ENCODE measurements around the gene DOCK2. TPM values are rescaled to one million over a fixed set of nuclear protein-coding genes. Genes with fewer than 3 reads are reported as not detected.
A peak's percentile ranks its signal among the peaks of the same experiment; 100 is the strongest.

The DOCK2 gene
- total and polyA plus RNA-seq, 2 experiments from 2014 or later, result 6.5 to 10.4 TPM

DNA sequence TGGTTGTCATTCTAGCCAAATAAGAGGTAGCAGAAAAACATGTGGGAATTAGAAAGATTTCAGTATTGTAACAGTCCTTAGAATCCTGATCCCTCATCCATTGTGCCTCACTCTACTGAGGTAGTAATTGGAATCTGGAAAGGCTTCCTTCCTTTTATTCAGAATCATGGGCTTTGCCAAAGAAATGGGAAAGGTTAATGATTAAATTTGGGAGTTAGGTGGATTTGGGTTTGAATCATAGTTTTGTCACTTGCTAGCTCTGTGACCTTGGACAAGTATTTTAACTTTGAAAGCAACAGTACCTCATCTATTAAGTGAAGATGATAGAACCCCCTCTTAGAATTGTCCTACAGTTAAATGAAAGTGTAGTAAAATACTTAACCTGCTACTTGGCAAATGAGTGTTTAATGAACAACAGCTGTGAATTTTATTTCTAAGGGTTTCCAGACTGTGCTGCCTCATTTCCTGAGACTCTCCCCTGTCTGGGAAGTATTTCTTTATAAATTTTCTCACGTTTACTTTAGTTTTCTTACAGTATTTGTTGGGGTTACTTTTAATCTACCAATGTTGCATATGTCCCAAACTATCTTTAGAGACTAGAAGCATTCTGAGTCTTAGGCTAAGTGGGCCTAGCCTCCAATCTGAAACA lies 41.8 kb upstream of the DOCK2 start:
- WGBS, 2 experiments (ENCODE audit: low coverage in 1 of 2, low lambda C conversion rate in 2 of 2, missing lambda C conversion rate in 2 of 2), result 39 to 43% methylated on average over 1 of the region's 1 CpG
- H3K27ac ChIP-seq, result peak overlapping the region; percentile 66
- H4K20me1 ChIP-seq (ENCODE audit: insufficient read depth), result no peaks in the 10 kb centered on the region
- in situ Hi-C loops (cut with MboI), result no loop called here
- peak overlapping the region; percentile 20 for H3K4me2 ChIP-seq (ENCODE audit: unreplicated experiment)
- peaks cover 70% of the 10 kb centered on the region for H3K79me2 ChIP-seq (ENCODE audit: insufficient read depth)
- TF ChIP-seq EZH2phosphoT487 (IDR thresholded peaks at IDR 0.05; ENCODE audit: insufficient read depth, low read depth) (no peak), EZH2 (IDR thresholded peaks at IDR 0.05; ENCODE audit: insufficient read depth, poor library complexity, severe bottlenecking) (no peak)
- no peak overlapping the region for H3K4me3 ChIP-seq
- no peaks in the 10 kb centered on the region for H3K27me3 ChIP-seq (replicated peaks; ENCODE audit: insufficient read depth)
- H2AFZ ChIP-seq, result no peak overlapping the region
- H3K9me3 ChIP-seq (ENCODE audit: low read depth), result no peaks in the 10 kb centered on the region
- H3F3A ChIP-seq (ENCODE audit: insufficient read depth), result peaks cover 96% of the 10 kb centered on the region
- H3K9me2 ChIP-seq (ENCODE audit: insufficient read depth), result no peaks in the 10 kb centered on the region
- peaks cover 60% of the 10 kb centered on the region for H3K4me1 ChIP-seq (ENCODE audit: insufficient read depth)
- peak; percentile 57 for DNase-seq
- peaks cover 97% of the 10 kb centered on the region for H3K36me3 ChIP-seq (ENCODE audit: low read depth)
- peak overlapping the region; percentile 43 for H3K9ac ChIP-seq

DNA sequence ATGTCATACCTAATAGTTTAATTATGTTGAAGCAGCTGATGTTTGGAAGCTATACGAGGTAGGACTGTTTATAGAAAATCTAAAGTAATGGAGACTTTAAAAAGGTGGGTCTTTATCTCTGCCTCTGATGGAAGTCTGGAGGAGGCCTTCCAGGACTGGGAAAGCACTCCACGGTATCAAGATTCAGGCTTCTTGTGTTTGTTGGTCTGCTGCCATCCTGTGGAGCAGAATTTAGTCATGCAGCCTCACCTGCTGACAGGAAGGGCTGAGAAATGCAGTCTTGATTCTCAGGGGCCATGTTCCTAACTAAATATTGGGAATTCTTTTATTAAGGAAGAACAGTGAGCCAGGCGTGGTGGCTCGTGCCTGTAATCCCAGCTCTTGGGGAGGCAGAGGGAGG lies 37.6 kb upstream of the DOCK2 start:
- Histone ChIP-seq H3K4me2 (ENCODE audit: unreplicated experiment) (no peak overlapping the region), H3K9ac (no peak overlapping the region), H3K4me1 (ENCODE audit: insufficient read depth) (peaks cover 45% of the 10 kb centered on the region), H3K27ac (0 out of 2 replicates have a peak overlapping the region, but pooled peaks have one; percentile 10), H3F3A (ENCODE audit: insufficient read depth) (peaks cover 97% of the 10 kb centered on the region), H3K4me3 (no peak overlapping the region), H3K9me2 (ENCODE audit: insufficient read depth) (no peaks in the 10 kb centered on the region), H3K9me3 (ENCODE audit: low read depth) (no peaks in the 10 kb centered on the region), H3K36me3 (ENCODE audit: low read depth) (peaks cover 95% of the 10 kb centered on the region), H3K79me2 (ENCODE audit: insufficient read depth) (peaks cover 33% of the 10 kb centered on the region), H3K27me3 (replicated peaks; ENCODE audit: insufficient read depth) (no peaks in the 10 kb centered on the region), H4K20me1 (ENCODE audit: insufficient read depth) (no peaks in the 10 kb centered on the region), H2AFZ (no peak overlapping the region)
- 93 to 96% methylated on average over 4 of the region's 4 CpGs for WGBS, 2 experiments (ENCODE audit: low coverage in 1 of 2, low lambda C conversion rate in 2 of 2, missing lambda C conversion rate in 2 of 2)
- TF ChIP-seq EZH2phosphoT487 (IDR thresholded peaks at IDR 0.05; ENCODE audit: insufficient read depth, low read depth) (no peak), EZH2 (IDR thresholded peaks at IDR 0.05; ENCODE audit: insufficient read depth, poor library complexity, severe bottlenecking) (no peak)
- no peak for DNase-seq
- in situ Hi-C loops (cut with MboI), result no loop called here

GRCh38 chr5:169602535-169602934 lies 34.5 kb upstream of the DOCK2 start:
- Histone ChIP-seq H3K9ac (no peak overlapping the region), H3K4me2 (ENCODE audit: unreplicated experiment) (peak overlapping the region; percentile 35), H3K27ac (peak overlapping the region; percentile 47), H3K79me2 (ENCODE audit: insufficient read depth) (peaks cover 11% of the 10 kb centered on the region), H3K4me1 (ENCODE audit: insufficient read depth) (peaks cover 24% of the 10 kb centered on the region), H3F3A (ENCODE audit: insufficient read depth) (peaks cover 98% of the 10 kb centered on the region), H3K27me3 (replicated peaks; ENCODE audit: insufficient read depth) (no peaks in the 10 kb centered on the region), H4K20me1 (ENCODE audit: insufficient read depth) (no peaks in the 10 kb centered on the region), H3K9me2 (ENCODE audit: insufficient read depth) (no peaks in the 10 kb centered on the region), H3K9me3 (ENCODE audit: low read depth) (no peaks in the 10 kb centered on the region), H3K4me3 (no peak overlapping the region), H3K36me3 (ENCODE audit: low read depth) (peaks cover 82% of the 10 kb centered on the region), H2AFZ (no peak overlapping the region)
- TF ChIP-seq EZH2 (IDR thresholded peaks at IDR 0.05; ENCODE audit: insufficient read depth, poor library complexity, severe bottlenecking) (no peak), EZH2phosphoT487 (IDR thresholded peaks at IDR 0.05; ENCODE audit: insufficient read depth, low read depth) (no peak)
- DNase-seq, result peak; percentile 70
- in situ Hi-C loops (cut with MboI), result no loop called here

GRCh38 chr5:169606279-169606678 lies 30.8 kb upstream of the DOCK2 start:
- H3K4me2 ChIP-seq (ENCODE audit: unreplicated experiment), result no peak overlapping the region
- H4K20me1 ChIP-seq (ENCODE audit: insufficient read depth), result no peaks in the 10 kb centered on the region
- H3K27me3 ChIP-seq (replicated peaks; ENCODE audit: insufficient read depth), result no peaks in the 10 kb centered on the region
- H3K9ac ChIP-seq, result no peak overlapping the region
- in situ Hi-C loops (cut with MboI), result no loop called here
- peaks cover 85% of the 10 kb centered on the region for H3F3A ChIP-seq (ENCODE audit: insufficient read depth)
- DNase-seq, result no peak
- H3K4me1 ChIP-seq (ENCODE audit: insufficient read depth), result peaks cover 20% of the 10 kb centered on the region
- H3K9me3 ChIP-seq (ENCODE audit: low read depth), result no peaks in the 10 kb centered on the region
- H2AFZ ChIP-seq, result no peak overlapping the region
- no peak for TF ChIP-seq EZH2 (IDR thresholded peaks at IDR 0.05; ENCODE audit: insufficient read depth, poor library complexity, severe bottlenecking)
- no peak for TF ChIP-seq EZH2phosphoT487 (IDR thresholded peaks at IDR 0.05; ENCODE audit: insufficient read depth, low read depth)
- WGBS, 2 experiments (ENCODE audit: low coverage in 1 of 2, low lambda C conversion rate in 2 of 2, missing lambda C conversion rate in 2 of 2), result 86 to 87% methylated on average over 3 of the region's 3 CpGs
- no peak overlapping the region for H3K27ac ChIP-seq
- no peaks in the 10 kb centered on the region for H3K79me2 ChIP-seq (ENCODE audit: insufficient read depth)
- H3K36me3 ChIP-seq (ENCODE audit: low read depth), result peaks cover 44% of the 10 kb centered on the region
- H3K4me3 ChIP-seq, result no peak overlapping the region
- H3K9me2 ChIP-seq (ENCODE audit: insufficient read depth), result no peaks in the 10 kb centered on the region
